Measurements from ENCODE around the gene STEAP1.
A peak's percentile ranks its signal among the peaks of the same experiment; 100 is the strongest.
"Not testable (repeated sequence)": the region's sequence is repeated elsewhere in the genome, so short reads cannot be mapped to it uniquely, and the experiment has no call there.

Gene STEAP1

GRCh38 chr7:90147079-90147960 lies 6.9 kb upstream of the STEAP1 start:
- H3K36me3 ChIP-seq (ENCODE audit: control insufficient read depth, low read length); H3K4me2 ChIP-seq (ENCODE audit: low read length); H3F3A ChIP-seq (ENCODE audit: control insufficient read depth, insufficient read depth); H3K27ac ChIP-seq (ENCODE audit: low read depth, low read length); H3K27me3 ChIP-seq (ENCODE audit: control insufficient read depth, low read length); H3K9me2 ChIP-seq (replicated peaks; ENCODE audit: control insufficient read depth, low read length); H3K4me3 ChIP-seq (ENCODE audit: low read length); H3K9me3 ChIP-seq (ENCODE audit: control insufficient read depth, insufficient read depth, low read length); H3K79me2 ChIP-seq (ENCODE audit: control insufficient read depth, low read length); H3K4me1 ChIP-seq (ENCODE audit: control insufficient read depth, low read length); H4K20me1 ChIP-seq (ENCODE audit: control insufficient read depth, insufficient read depth, low read depth, low read length): not testable (repeated sequence)

GRCh38 chr7:90149428-90149827 lies 4.8 kb upstream of the STEAP1 start:
- not testable (repeated sequence) for H3F3A ChIP-seq (ENCODE audit: control insufficient read depth, insufficient read depth); H3K27ac ChIP-seq (ENCODE audit: low read depth, low read length); H3K4me2 ChIP-seq (ENCODE audit: low read length); H3K4me3 ChIP-seq (ENCODE audit: low read length); H3K27me3 ChIP-seq (ENCODE audit: control insufficient read depth, low read length); H3K79me2 ChIP-seq (ENCODE audit: control insufficient read depth, low read length); H3K9me3 ChIP-seq (ENCODE audit: control insufficient read depth, insufficient read depth, low read length); H3K9me2 ChIP-seq (replicated peaks; ENCODE audit: control insufficient read depth, low read length); H3K4me1 ChIP-seq (ENCODE audit: control insufficient read depth, low read length); H3K36me3 ChIP-seq (ENCODE audit: control insufficient read depth, low read length); H4K20me1 ChIP-seq (ENCODE audit: control insufficient read depth, insufficient read depth, low read depth, low read length)
- peak; percentile 60 for TF ChIP-seq CTCF (IDR thresholded peaks at IDR 0.05; ENCODE audit: low read depth, low read length, poor library complexity, severe bottlenecking)

- H3K27ac ChIP-seq (ENCODE audit: low read depth, low read length); H3K9me2 ChIP-seq (replicated peaks; ENCODE audit: control insufficient read depth, low read length); H4K20me1 ChIP-seq (ENCODE audit: control insufficient read depth, insufficient read depth, low read depth, low read length); H3F3A ChIP-seq (ENCODE audit: control insufficient read depth, insufficient read depth); H3K27me3 ChIP-seq (ENCODE audit: control insufficient read depth, low read length); H3K36me3 ChIP-seq (ENCODE audit: control insufficient read depth, low read length); H3K4me1 ChIP-seq (ENCODE audit: control insufficient read depth, low read length); H3K4me2 ChIP-seq (ENCODE audit: low read length); H3K4me3 ChIP-seq (ENCODE audit: low read length); H3K9me3 ChIP-seq (ENCODE audit: control insufficient read depth, insufficient read depth, low read length); H3K79me2 ChIP-seq (ENCODE audit: control insufficient read depth, low read length): not testable (repeated sequence)
Measured at GRCh38 chr7:90151884-90152283, 2.4 kb upstream of the STEAP1 start.

GRCh38 chr7:90152642-90153253 lies 1.5 kb upstream of the STEAP1 start:
- not testable (repeated sequence) for H3K4me2 ChIP-seq (ENCODE audit: low read length); H3K27me3 ChIP-seq (ENCODE audit: control insufficient read depth, low read length); H3F3A ChIP-seq (ENCODE audit: control insufficient read depth, insufficient read depth); H3K36me3 ChIP-seq (ENCODE audit: control insufficient read depth, low read length); H3K27ac ChIP-seq (ENCODE audit: low read depth, low read length); H3K79me2 ChIP-seq (ENCODE audit: control insufficient read depth, low read length); H4K20me1 ChIP-seq (ENCODE audit: control insufficient read depth, insufficient read depth, low read depth, low read length); H3K9me2 ChIP-seq (replicated peaks; ENCODE audit: control insufficient read depth, low read length); H3K4me1 ChIP-seq (ENCODE audit: control insufficient read depth, low read length); H3K9me3 ChIP-seq (ENCODE audit: control insufficient read depth, insufficient read depth, low read length); H3K4me3 ChIP-seq (ENCODE audit: low read length)
- TF ChIP-seq CTCF (IDR thresholded peaks at IDR 0.05; ENCODE audit: low read depth, low read length, poor library complexity, severe bottlenecking), result peak; percentile 58
